ENCODE measurements around the gene CHAD. TPM values are rescaled to one million over a fixed set of nuclear protein-coding genes. Genes with fewer than 3 reads are reported as not detected.

The CHAD gene
- total RNA-seq, 4 donors from 2014 or later = 3.2 to 8.2 (median 7.2) TPM

- DNase-seq (ENCODE audit: low spot score in 2 of 2) = no peak
- H3K4me3 ChIP-seq (ENCODE audit: low read depth, poor library complexity, severe bottlenecking) = no peak overlapping the region
- no peak for TF ChIP-seq CTCF (IDR thresholded peaks at IDR 0.05)
- no peak for TF ChIP-seq POLR2A (IDR thresholded peaks at IDR 0.05)
- intact Hi-C loops (cut with DNase I; ENCODE audit: low total_unique reads) = no loop called here
- WGBS, 2 donors = 96 to 98% methylated on average over 4 of the region's 4 CpGs
Measured at GRCh38 chr17:50457621-50458020, 11.1 kb downstream of the CHAD start.

- H3K4me3 ChIP-seq (ENCODE audit: low read depth, poor library complexity, severe bottlenecking) = no peak overlapping the region
- intact Hi-C loops (cut with DNase I; ENCODE audit: low total_unique reads) = no loop called here
- no peak for TF ChIP-seq CTCF (IDR thresholded peaks at IDR 0.05)
- no peak for TF ChIP-seq POLR2A (IDR thresholded peaks at IDR 0.05)
- DNase-seq (ENCODE audit: low spot score in 2 of 2) = no peak
- WGBS, 2 donors = 87 to 97% methylated on average over 3 of the region's 3 CpGs
Measured at GRCh38 chr17:50453901-50454300, 14.8 kb downstream of the CHAD start.

DNA sequence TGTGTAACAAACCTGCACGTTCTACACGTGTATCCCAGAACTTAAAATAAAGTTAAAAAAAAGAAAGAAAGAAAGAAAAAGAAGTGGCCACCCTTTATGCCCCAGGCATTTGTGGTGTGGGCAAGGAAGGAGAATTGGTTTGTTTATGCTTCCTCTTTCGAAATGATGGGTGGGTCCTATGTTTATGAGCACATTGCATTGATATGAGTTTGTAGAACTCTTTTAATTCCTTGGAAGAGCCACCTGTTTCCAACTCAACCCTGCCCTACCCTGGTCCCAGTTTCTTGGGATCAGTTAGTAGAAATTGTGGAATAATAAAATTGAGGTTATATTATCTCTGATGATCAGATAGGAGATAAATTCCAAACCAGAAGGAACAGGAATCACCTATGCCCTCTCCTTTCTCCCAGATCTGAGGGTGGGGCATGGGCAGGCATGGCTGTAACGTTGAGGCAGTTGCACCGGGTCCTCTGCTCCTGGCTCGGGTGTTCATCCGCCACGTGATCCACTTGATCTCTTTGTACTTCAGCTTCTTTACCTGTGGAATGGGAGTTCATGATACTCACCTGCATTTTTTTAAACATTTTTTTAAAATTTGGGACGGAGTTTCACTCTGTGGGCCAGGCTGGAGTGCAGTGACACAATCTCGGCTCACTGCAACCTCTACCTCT, 15.9 kb downstream of the CHAD start:
- WGBS, 2 donors = 55 to 58% methylated on average over 10 of the region's 10 CpGs
- intact Hi-C loops (cut with DNase I; ENCODE audit: low total_unique reads) = no loop called here
- H3K4me3 ChIP-seq (ENCODE audit: low read depth, poor library complexity, severe bottlenecking) = no peak overlapping the region
- no peak for DNase-seq (ENCODE audit: low spot score in 2 of 2)
- no peak for TF ChIP-seq CTCF (IDR thresholded peaks at IDR 0.05)
- TF ChIP-seq POLR2A (IDR thresholded peaks at IDR 0.05) = no peak

DNA sequence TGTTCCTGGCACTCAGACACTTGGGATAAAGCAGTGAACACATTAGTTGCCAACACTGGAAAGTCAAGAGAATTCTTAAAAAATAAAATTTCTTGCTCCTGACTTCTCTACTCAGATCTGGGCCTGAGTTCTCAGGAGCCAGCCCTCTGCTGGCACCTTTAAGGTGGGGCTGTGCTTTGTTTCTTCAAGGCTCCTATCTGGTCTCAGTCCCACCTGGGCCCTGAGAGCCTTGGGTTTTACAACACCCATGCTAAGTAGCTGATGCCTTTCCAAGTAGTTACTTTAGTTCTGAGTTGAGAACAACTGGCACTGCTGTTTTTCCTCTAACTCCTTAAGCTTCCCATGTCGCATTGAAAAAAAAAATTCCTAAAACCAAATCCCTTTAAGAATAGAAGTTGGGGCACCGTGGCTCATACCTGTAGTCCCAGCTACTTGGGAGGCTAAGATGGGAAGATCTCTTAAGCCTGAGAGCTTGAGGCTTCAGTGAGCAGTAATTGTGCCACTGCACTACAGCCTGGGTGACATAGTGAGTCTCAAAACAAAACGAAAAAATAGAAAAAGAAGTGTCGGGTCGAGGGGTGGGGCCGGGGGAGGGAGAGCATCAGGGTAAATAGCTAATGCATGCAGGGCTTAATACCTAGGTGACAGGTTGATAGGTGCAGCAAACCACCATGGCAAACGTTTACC, 16.6 kb downstream of the CHAD start:
- intact Hi-C loops (cut with DNase I; ENCODE audit: low total_unique reads) = no loop called here
- TF ChIP-seq POLR2A (IDR thresholded peaks at IDR 0.05) (no peak), CTCF (IDR thresholded peaks at IDR 0.05) (no peak)
- H3K4me3 ChIP-seq (ENCODE audit: low read depth, poor library complexity, severe bottlenecking) = no peak overlapping the region
- no peak for DNase-seq (ENCODE audit: low spot score in 2 of 2)
- 40 to 58% methylated on average over 7 of the region's 7 CpGs for WGBS, 2 donors

DNA sequence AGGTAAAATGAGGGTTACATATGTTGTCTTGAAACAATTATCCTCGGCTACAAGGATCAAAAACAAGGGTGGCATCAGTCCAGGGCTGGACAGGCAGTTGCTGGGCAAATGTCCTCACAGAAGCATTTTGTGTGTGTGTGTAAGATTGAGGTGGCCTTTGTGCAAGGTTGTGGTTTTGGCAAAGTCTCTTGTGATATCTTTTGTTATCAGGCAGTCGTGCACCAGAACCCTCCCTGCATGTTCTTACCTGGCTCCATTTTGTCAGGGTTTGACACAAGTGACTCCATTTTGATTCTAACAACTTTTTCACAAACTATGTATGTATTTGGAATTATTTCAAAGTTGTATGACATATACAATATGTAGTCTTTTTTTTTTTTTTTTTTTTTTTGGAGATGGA, 20.0 kb downstream of the CHAD start:
- intact Hi-C loops (cut with DNase I; ENCODE audit: low total_unique reads) = no loop called here
- no peak for DNase-seq (ENCODE audit: low spot score in 2 of 2)
- TF ChIP-seq CTCF (IDR thresholded peaks at IDR 0.05) (no peak), POLR2A (IDR thresholded peaks at IDR 0.05) (no peak)
- 60 to 86% methylated on average over 2 of the region's 2 CpGs for WGBS, 2 donors
- H3K4me3 ChIP-seq (ENCODE audit: low read depth, poor library complexity, severe bottlenecking) = no peak overlapping the region

Data from lower leg skin (tissue), 4 donors.